ENCODE measurements around the gene TGFA.
A peak's percentile ranks its signal among the peaks of the same experiment; 100 is the strongest.

Gene TGFA

DNA sequence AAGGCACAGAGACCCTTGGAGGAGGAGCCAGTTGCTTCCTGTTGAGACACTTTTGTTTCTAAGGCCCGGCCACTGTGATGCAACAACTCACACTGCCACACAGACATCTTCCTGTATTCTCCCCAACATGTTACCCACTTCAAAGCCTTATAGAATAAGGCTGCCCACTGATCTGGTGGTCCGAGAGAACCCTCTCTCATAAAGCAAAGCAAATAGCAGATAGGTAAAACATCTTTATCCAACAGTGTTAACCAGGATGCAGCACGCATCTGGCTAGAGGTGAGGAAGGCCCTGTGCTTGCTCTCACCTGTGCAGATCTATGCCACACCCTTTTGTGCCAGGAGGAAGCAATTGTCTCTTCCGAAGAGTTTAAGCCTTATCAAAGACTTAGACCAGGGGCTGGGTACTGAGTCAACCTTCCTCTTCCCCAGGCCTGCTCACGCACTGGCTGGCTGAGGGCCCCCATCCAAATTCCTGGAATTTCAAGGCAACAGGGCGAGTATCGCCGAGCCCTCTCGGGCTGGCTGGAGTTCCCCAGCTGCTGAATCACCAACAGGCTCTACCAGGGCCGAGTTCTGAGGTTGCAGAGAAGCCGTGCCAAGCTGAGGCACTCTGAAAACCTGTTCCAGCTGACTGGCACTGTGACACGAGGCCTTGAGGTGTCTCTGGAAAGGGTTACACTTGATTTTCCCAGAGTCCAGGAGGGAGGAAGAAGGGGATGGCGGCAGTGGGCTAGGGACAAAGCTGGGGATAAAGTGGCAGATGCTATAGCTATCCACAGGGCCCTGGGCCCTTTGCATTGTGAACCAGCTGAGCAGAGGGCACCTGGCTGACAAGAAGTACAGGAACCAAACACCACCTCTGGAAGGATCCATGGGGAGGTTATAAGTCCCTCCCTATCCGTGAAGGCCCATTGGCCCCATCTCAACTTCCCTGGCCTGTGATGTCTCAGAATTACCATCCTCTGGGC, 29.3 kb downstream of the TGFA start:
- no peak for DNase-seq

- no peak for DNase-seq
Measured at GRCh38 chr2:70523672-70523995, 30.0 kb downstream of the TGFA start.

- DNase-seq, result no peak
Measured at GRCh38 chr2:70522627-70523026, 31.0 kb downstream of the TGFA start.

DNA sequence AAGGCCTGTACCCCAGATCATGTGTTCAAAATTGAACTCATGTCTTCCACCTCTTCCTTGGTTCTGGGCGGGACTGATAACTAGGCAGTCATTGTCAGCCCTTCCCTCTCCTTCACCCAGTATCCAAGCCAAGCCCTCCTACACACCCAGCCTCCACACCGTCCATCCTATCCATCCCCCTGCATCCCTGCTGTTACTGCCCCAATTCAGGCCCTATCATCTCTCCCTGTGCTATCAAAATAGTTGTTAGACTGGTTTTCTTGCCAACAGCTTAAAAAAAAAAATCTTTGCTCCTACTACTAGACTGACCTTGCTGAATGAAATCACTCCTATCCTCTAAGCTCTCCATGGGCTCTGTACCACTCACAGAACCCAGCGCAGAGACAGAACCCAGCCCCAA, 32.8 kb downstream of the TGFA start:
- DNase-seq, result no peak

DNA sequence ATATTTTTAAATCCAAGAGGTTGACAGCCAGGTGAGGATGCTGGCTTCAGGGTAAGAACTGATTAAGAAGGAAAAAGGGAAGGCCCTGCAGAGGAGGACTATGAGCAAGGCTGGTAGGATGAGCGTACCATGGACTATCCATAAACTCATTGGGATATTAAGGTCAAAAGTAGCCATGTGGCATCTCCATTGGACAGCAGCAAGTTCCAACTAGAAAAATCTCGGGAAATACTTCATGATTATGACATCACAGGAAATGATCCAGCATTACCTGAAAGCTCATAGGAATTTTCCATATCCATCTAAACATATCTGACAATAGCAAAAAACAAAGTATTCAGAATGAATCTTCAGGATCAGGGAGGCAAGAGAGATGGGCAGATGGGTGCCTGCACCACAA, 34.2 kb downstream of the TGFA start:
- no peak for DNase-seq

DNA sequence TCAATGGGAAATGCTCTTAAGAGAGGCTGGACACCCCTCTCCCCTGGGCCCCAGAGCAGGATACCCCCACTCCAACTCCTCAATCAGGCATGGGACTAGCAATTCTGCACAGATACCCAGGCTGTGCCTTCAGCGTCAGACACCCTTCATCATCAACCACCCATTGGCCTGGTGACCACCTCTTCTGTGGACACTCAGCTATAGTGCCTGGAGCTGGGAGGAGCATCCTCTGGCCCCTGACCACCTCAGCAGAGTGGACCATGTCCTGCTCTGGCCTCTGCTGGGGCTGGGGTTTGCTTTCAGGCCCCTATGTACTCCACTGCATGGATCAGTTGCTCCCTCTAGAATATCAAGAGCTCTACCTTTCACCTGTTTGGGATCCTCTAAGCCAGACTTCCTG, 35.1 kb downstream of the TGFA start:
- no peak for DNase-seq

GRCh38 chr2:70517804-70518203, 35.8 kb downstream of the TGFA start:
- no peak for DNase-seq

- DNase-seq, result no peak
Measured at GRCh38 chr2:70516596-70516995, 37.0 kb downstream of the TGFA start.

GRCh38 chr2:70515938-70516337, 37.7 kb downstream of the TGFA start:
- DNase-seq, result no peak

- no peak for DNase-seq
Measured at GRCh38 chr2:70514612-70515055, 39.0 kb downstream of the TGFA start.

- no peak for DNase-seq
Measured at GRCh38 chr2:70513738-70514137, 39.9 kb downstream of the TGFA start.

DNA sequence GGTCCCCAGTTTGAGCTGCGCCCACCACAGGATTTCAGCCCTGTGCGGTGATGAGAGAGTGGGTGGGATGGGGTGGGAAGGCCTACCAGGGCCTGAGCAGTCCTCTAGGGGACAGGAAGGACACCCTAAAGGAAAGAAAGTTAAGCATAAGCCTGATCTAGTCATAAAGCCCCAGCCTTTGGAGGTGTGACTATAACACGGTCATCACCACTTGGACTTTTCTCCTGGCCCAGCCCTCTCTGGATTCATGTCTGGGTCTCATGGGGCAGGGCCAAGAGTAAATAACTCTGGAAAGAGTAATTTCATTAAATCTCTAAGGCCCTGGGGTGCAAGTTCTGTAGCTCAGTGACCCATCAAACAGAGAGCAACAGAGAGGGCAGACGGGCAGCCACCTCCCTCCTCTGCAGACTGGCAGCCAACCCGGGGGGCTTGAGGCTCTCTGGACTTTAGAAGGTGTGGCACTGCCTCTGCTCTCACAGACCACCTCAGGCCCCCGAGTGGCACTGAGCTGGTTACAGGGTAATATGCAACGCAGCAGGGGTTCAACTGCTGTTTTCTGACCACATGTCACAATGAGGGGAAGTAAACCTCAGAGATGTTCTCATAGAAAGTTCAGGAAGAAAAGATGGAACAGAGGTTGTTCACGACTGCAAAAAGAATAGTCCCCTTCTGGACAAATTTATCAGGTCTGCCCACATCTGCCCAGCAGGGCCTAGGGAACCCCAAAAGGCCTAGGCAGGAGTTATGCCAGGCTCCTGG, 41.5 kb downstream of the TGFA start:
- no peak for DNase-seq

- no peak for DNase-seq
Measured at GRCh38 chr2:70510313-70510712, 43.3 kb downstream of the TGFA start.

- no peak for DNase-seq
Measured at GRCh38 chr2:70509565-70509964, 44.1 kb downstream of the TGFA start.

- no peak for DNase-seq
Measured at GRCh38 chr2:70508711-70509462, 44.7 kb downstream of the TGFA start.

GRCh38 chr2:70505613-70506391, 47.8 kb downstream of the TGFA start:
- no peak for DNase-seq

- DNase-seq, result no peak
Measured at GRCh38 chr2:70504750-70505149, 48.9 kb downstream of the TGFA start.

GRCh38 chr2:70503896-70504295, 49.7 kb downstream of the TGFA start:
- no peak for DNase-seq

DNA sequence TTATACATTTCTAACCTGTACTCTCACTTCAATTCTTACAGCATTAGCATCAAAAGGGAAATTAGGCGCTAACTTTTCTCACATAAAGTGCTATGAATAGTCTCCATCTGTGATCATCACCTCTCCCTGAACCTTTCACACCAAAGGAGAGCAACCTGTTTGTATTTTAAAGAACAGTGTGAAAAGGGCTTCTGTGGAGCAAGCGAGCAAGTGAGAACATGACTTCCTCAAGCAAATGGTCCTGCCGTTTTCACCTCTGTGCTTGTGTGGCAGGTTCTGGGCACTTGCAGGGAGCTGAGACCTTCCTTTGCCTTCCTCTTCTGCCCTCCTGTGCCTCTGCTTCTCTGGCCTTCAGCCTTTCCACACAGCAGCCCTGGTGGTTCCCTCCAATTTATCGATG, 51.9 kb downstream of the TGFA start:
- DNase-seq, result no peak

DNA sequence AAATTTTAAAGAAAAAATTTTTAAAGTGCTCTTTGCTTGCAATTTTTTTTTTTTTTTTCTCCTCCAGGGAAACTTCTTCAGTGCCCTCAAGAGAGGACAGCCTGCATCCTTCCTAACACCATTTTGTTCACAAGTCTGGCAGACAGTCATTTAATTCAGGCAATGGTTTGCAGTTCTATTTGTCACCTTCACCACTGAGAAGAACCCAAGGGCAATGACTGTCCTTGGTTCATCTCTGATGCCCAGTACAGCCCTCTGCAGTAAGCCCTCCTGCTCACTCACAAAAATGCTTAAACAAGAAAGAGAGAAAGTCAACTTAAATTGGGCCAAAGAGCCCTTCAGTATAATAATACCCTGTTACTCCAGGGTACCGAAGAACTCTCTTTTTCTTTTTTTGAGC, 52.4 kb downstream of the TGFA start:
- no peak for DNase-seq

GRCh38 chr2:70499253-70499652, 54.4 kb downstream of the TGFA start:
- DNase-seq, result no peak

GRCh38 chr2:70498528-70498927, 55.1 kb downstream of the TGFA start:
- no peak for DNase-seq

- DNase-seq, result peak in 1 of 2 experiments; percentile 24
Measured at GRCh38 chr2:70498054-70498453, 55.6 kb downstream of the TGFA start.

Data from SW 1271 (cell line).